ENCODE measurements around the gene GNL1.

GRCh38 chr6:30573113-30573512 is 16.8 kb upstream of the GNL1 start:
- TF ChIP-seq NRF1 (IDR thresholded peaks at IDR 0.05; ENCODE audit: low read depth, low read length) = no peak
- TF ChIP-seq EZH2 (IDR thresholded peaks at IDR 0.05; ENCODE audit: low read depth, low read length, severe bottlenecking) = no peak
- TF ChIP-seq CTCF (IDR thresholded peaks at IDR 0.05; ENCODE audit: control extremely low read depth in 1 of 3, insufficient read depth in 1 of 3, low read depth in 1 of 3, low read length in 3 of 3) = no peak
- TF ChIP-seq POLR2AphosphoS5 (IDR thresholded peaks at IDR 0.05; ENCODE audit: low read depth, low read length) = no peak
- TF ChIP-seq GTF2F1 (IDR thresholded peaks at IDR 0.05; ENCODE audit: borderline replicate concordance, low read depth, low read length) = no peak
- no peak for TF ChIP-seq BACH1 (IDR thresholded peaks at IDR 0.05; ENCODE audit: low read length)
- TF ChIP-seq POLR2A (IDR thresholded peaks at IDR 0.05; ENCODE audit: control extremely low read depth in 1 of 2, low read depth in 2 of 2, low read length in 2 of 2) = no peak
- no peak for TF ChIP-seq SIX5 (IDR thresholded peaks at IDR 0.05; ENCODE audit: low read depth, low read length)

All from H1 (cell line).